Right lobe of liver (tissue), 6 donors: ENCODE measurements around the gene KCNMA1. TPM values are rescaled to one million over a fixed set of nuclear protein-coding genes. Genes with fewer than 3 reads are reported as not detected.
"Not testable (repeated sequence)": the region's sequence is repeated elsewhere in the genome, so short reads cannot be mapped to it uniquely, and the experiment has no call there.

ENCODE experiments used
- ATAC-seq, 4 donors: fragments of 200-7000 bp; cut with Tn5 transposase; one replicate each; pipeline ENCODE4 v1.9.1; 2020; ENCODE audit warnings: mild to moderate bottlenecking in 4 of 4, moderate library complexity in 4 of 4
- DNase-seq, 3 donors: peaks; one replicate each; pipeline ENCODE4 v3.0.0-alpha.2; 2020
- H3K27ac ChIP-seq, 3 donors: fragments of 200-600 bp; one replicate each; pipeline ENCODE4 v1.8.0; 2022
- H3K27me3 ChIP-seq, 2 donors: fragments of 200-600 bp; one replicate each; pipeline ENCODE4 v1.8.0; 2022
- H3K36me3 ChIP-seq, 4 donors: fragments of 200-600 bp; sonication (generic) in 1 of 4; one replicate each; pipeline versions ENCODE4 v1.5.1 to v1.8.0; 2017 to 2022; ENCODE audit warnings: control low read depth in 1 of 4
- H3K4me1 ChIP-seq, 4 donors: fragments of 200-600 bp; sonication (generic) in 1 of 4; one replicate each; pipeline versions ENCODE4 v1.5.1 to v1.8.0; 2017 to 2022; ENCODE audit warnings: control low read depth in 1 of 4
- H3K4me3 ChIP-seq, 3 donors: fragments of 200-600 bp; one replicate each; pipeline ENCODE4 v1.8.0; 2022
- H3K9me3 ChIP-seq, 4 donors: fragments of 200-600 bp; sonication (generic) in 1 of 4; one replicate each; pipeline versions ENCODE4 v1.5.1 to v1.8.0; 2017 to 2022; ENCODE audit warnings: control low read depth in 1 of 4
- CTCF ChIP-seq, 4 donors: fragments of 200-600 bp in 3 of 4; fragments of 450-650 bp in 1 of 4; IDR thresholded peaks; one replicate each; pipeline versions ENCODE4 v1.5.1 to v1.8.0; 2016 to 2022; ENCODE audit warnings: antibody characterized with exemption in 4 of 4, mild to moderate bottlenecking in 2 of 4
- POLR2A ChIP-seq: fragments of 450-650 bp; IDR thresholded peaks from one replicate; pipeline ENCODE4 v1.6.1; 2017; ENCODE audit warnings: antibody characterized with exemption, mild to moderate bottlenecking
- WGBS: methylation state at CpG from one replicate; pipeline ENCODE4 v1.1.6; 2018; ENCODE audit warnings: low coverage, low lambda C conversion rate; ENCODE audit not compliant: insufficient coverage; ENCODE audit errors: missing lambda C conversion rate; 5-methylcytosine and 5-hydroxymethylcytosine counted together
- intact Hi-C, 2 donors: fragments of 100-400 bp; cut with DNase I; formaldehyde crosslinking; loops; one replicate each; pipeline versions ENCODE4 v1.11.2 to v1.14.1; 2022
- total RNA-seq, 6 experiments: library from RNA; depleted of rRNA in 2 of 6; stranded (reverse); fragments of >200 nt in 2 of 6; fragmentation: NEBNext Ultra II Directional in 3 of 6; extraction: Animal tissue kit (Norgen Biotek cat#: 25700) in 3 of 6; gene quantifications; one replicate each; pipeline versions ENCODE4 v1.1.0 to v1.2.4, GENCODE V29; 2016 to 2023
- donor health status: DM: no; HTN: yes; CAD: no.
- donor health status: DM: no; HTN: no; CAD: no.
- donor health status: DM: no; HTN: no; CAD: no.
- donor health status: DM: no; HTN: yes; CAD: no.
- donor health status: DM: no; HTN: yes; CAD: no.

KCNMA1 gene
- total RNA-seq, 6 experiments from 2014 or later, result 5.7 to 48.0 (median 15.1) TPM

GRCh38 chr10:77590344-77591237 is 47.0 kb downstream of the KCNMA1 start:
- WGBS, result 100% methylated on average over 11 of the region's 32 CpGs
- no peak overlapping the region for H3K27ac ChIP-seq
- DNase-seq (no peak), ATAC-seq (no peak)
- H3K27me3 ChIP-seq, result no peaks in the 10 kb centered on the region
- H3K9me3 ChIP-seq, result no peaks in the 10 kb centered on the region
- no peak overlapping the region for H3K4me3 ChIP-seq
- H3K4me1 ChIP-seq, result peaks cover 0 to 20% (median 0%) of the 10 kb centered on the region in 4 donors
- intact Hi-C loops, result no loop called here
- H3K36me3 ChIP-seq, result no peaks in the 10 kb centered on the region
- no peak for TF ChIP-seq POLR2A
- no peak for TF ChIP-seq CTCF (IDR thresholded peaks at IDR 0.05)

- H3K27ac ChIP-seq, result not testable (repeated sequence)
- H3K4me1 ChIP-seq, result peaks cover 0 to 20% (median 0%) of the 10 kb centered on the region in 4 donors
Measured at GRCh38 chr10:77589703-77590102, 47.9 kb downstream of the KCNMA1 start.

GRCh38 chr10:77588886-77589285 is 48.7 kb downstream of the KCNMA1 start:
- Histone ChIP-seq H3K4me1 (peaks cover 0 to 20% (median 0%) of the 10 kb centered on the region in 4 donors), H3K36me3 (no peaks in the 10 kb centered on the region), H3K27ac (no peak overlapping the region), H3K4me3 (no peak overlapping the region), H3K27me3 (no peaks in the 10 kb centered on the region), H3K9me3 (no peaks in the 10 kb centered on the region)
- no peak for DNase-seq
- TF ChIP-seq CTCF (IDR thresholded peaks at IDR 0.05), result no peak
- TF ChIP-seq POLR2A, result no peak
- intact Hi-C loops, result no loop called here
- 83% methylated on average over 7 of the region's 7 CpGs for WGBS
- ATAC-seq, result no peak

More at GRCh38 chr10:77589703-77590102, 47.9 kb downstream of the KCNMA1 start:
- H3K36me3 ChIP-seq, intact Hi-C loops, H3K4me3 ChIP-seq, H3K27me3 ChIP-seq, DNase-seq, H3K9me3 ChIP-seq, ATAC-seq: not testable (repeated sequence)
- WGBS, result 93% methylated on average over 2 of the region's 8 CpGs

GRCh38 chr10:77587416-77587790 is 50.2 kb downstream of the KCNMA1 start:
- Histone ChIP-seq H3K4me3 (no peak overlapping the region), H3K9me3 (no peaks in the 10 kb centered on the region), H3K4me1 (peaks cover 0 to 20% (median 0%) of the 10 kb centered on the region in 4 donors), H3K36me3 (no peaks in the 10 kb centered on the region), H3K27me3 (no peaks in the 10 kb centered on the region), H3K27ac (peak overlapping the region in 1 of 3 donors; percentile 50)
- no peak for TF ChIP-seq POLR2A
- no peak for TF ChIP-seq CTCF (IDR thresholded peaks at IDR 0.05)
- intact Hi-C loops, result no loop called here
- ATAC-seq (peak; percentile 60 to 71 (median 66)), DNase-seq (no peak)
- WGBS, result 40% methylated on average over 3 of the region's 3 CpGs

GRCh38 chr10:77586719-77587415 is 50.7 kb downstream of the KCNMA1 start:
- ATAC-seq (peak; percentile 60 to 80 (median 67)), DNase-seq (peak in 2 of 3 donors; percentile 71 to 74)
- no peak overlapping the region for H3K4me3 ChIP-seq
- H3K4me1 ChIP-seq, result peaks cover 0 to 24% (median 0%) of the 10 kb centered on the region in 4 donors
- WGBS, result 71% methylated on average over 7 of the region's 7 CpGs
- no peaks in the 10 kb centered on the region for H3K36me3 ChIP-seq
- no peaks in the 10 kb centered on the region for H3K27me3 ChIP-seq
- intact Hi-C loops, result no loop called here
- no peaks in the 10 kb centered on the region for H3K9me3 ChIP-seq
- TF ChIP-seq CTCF (IDR thresholded peaks at IDR 0.05) (peak in 1 of 4 donors; percentile 6), POLR2A (peak; percentile 12)
- H3K27ac ChIP-seq, result peak overlapping the region in 1 of 3 donors; percentile 50
